ENCODE data around the gene ZNF722. TPM values are rescaled to one million over a fixed set of nuclear protein-coding genes. Genes with fewer than 3 reads are reported as not detected.
"Not testable (repeated sequence)": the region's sequence is repeated elsewhere in the genome, so short reads cannot be mapped to it uniquely, and the experiment has no call there.

Gene ZNF722
- not detected in 2 replicates for total RNA-seq (ENCODE audit: low replicate concordance)

DNA sequence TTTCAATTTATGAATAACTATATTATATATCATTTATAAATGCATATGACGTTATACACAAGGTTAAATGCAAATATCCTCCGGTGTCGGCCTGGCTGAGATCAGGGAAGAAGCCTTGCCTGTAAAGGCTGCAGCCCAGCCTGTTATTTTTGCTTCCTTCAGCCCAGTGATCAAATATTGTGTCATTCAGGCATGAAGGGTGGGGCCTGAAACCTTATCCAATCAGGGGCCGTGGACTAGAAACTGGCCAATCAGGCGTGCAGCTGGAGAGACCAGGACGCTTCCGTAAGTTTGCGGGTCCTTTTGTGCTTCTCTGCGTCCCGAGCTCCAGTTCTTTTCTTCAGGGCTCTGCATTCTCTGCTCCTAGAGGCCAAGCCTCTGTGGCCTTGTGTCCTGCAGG lies at the start of gene ZNF722:
Gene ZNF722, plus strand, starts transcription at position 301 of the 400 bp plus-strand sequence. CDS start 113 bp downstream, outside the sequence.
- no peak for DNase-seq (ENCODE audit: low read depth)
- TF ChIP-seq, protein P1, sequence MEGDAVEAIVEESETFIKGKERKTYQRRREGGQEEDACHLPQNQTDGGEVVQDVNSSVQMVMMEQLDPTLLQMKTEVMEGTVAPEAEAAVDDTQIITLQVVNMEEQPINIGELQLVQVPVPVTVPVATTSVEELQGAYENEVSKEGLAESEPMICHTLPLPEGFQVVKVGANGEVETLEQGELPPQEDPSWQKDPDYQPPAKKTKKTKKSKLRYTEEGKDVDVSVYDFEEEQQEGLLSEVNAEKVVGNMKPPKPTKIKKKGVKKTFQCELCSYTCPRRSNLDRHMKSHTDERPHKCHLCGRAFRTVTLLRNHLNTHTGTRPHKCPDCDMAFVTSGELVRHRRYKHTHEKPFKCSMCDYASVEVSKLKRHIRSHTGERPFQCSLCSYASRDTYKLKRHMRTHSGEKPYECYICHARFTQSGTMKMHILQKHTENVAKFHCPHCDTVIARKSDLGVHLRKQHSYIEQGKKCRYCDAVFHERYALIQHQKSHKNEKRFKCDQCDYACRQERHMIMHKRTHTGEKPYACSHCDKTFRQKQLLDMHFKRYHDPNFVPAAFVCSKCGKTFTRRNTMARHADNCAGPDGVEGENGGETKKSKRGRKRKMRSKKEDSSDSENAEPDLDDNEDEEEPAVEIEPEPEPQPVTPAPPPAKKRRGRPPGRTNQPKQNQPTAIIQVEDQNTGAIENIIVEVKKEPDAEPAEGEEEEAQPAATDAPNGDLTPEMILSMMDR (IDR thresholded peaks at IDR 0.05; ENCODE audit: insufficient read depth, low read length): no peak
- no peak within 1 kb of the TSS for H3K4me3 ChIP-seq (ENCODE audit: low read depth, low read length)

DNA sequence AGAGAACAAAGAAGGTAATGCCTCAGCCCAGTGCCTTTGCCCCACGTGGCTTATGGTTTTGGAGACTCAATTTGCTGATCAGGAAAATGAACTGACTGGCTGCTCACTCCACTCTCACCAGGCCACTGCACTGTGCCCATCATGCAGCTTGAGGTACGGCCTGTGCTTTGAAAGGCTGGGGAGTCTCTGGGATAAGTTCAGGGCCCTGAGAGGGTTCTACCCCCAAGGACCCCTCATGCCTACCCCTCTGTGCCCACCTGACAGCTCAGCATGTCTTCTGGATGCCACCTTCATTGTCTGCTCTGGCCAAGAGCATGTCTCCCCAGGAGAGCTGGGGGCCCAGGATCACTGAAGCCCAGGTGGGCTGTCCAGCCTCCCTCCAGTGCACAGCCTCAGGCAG lies 45.5 kb upstream of the ZNF722 start:
- H3K4me3 ChIP-seq (ENCODE audit: low read depth, low read length): no peak overlapping the region
- TF ChIP-seq, protein P1 (IDR thresholded peaks at IDR 0.05; ENCODE audit: insufficient read depth, low read length): no peak
- DNase-seq (ENCODE audit: low read depth): no peak

- no peak for DNase-seq (ENCODE audit: low read depth)
- TF ChIP-seq, protein P1 (IDR thresholded peaks at IDR 0.05; ENCODE audit: insufficient read depth, low read length): no peak
- no peak overlapping the region for H3K4me3 ChIP-seq (ENCODE audit: low read depth, low read length)
Observed at GRCh38 chr7:63968629-63969028, 30.0 kb upstream of the ZNF722 start.

DNA sequence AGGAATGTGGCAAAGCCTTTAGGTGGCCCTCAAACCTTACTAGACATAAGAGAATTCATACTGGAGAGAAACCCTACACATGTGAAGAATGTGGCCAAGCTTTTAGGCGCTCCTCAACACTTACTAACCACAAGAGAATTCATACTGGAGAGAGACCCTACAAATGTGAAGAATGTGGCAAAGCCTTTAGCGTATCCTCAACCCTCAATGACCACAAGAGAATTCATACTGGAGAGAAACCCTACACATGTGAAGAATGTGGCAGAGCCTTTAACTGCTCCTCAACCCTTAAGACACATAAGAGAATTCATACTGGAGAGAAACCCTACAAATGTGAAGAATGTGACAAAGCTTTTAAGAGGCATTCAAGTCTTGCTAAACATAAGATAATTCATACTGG lies 16.8 kb downstream of the ZNF722 start:
- H3K4me3 ChIP-seq (ENCODE audit: low read depth, low read length); DNase-seq (ENCODE audit: low read depth): not testable (repeated sequence)

GRCh38 chr7:64035388-64035787 lies 36.7 kb downstream of the ZNF722 start:
- TF ChIP-seq, protein P1 (IDR thresholded peaks at IDR 0.05; ENCODE audit: insufficient read depth, low read length): no peak

DNA sequence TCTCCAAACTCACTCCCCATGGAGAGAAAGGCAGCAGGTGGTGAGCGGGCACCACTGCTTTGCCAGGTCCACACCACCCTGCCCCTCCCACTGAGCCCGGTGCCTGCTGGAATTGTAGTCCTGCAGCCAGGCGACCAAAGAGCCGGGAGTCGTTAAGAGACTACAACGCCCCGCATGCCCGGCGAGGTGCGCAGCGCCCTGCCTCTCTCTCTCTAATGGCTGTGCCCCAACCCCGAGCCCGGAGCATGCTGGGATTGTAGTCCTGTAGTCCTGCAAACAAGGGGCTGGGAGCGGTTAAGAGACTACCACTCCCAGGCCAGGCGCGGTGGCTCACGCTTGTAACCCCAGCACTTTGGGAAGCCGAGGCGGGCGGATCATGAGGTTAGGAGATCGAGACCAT lies 38.4 kb downstream of the ZNF722 start:
- TF ChIP-seq, protein P1 (IDR thresholded peaks at IDR 0.05; ENCODE audit: insufficient read depth, low read length): no peak
- H3K4me3 ChIP-seq (ENCODE audit: low read depth, low read length): no peak overlapping the region
- DNase-seq (ENCODE audit: low read depth): no peak

More at GRCh38 chr7:64035388-64035787, 36.7 kb downstream of the ZNF722 start:
- H3K4me3 ChIP-seq (ENCODE audit: low read depth, low read length): no peak overlapping the region
- DNase-seq (ENCODE audit: low read depth): no peak

- TF ChIP-seq, protein P1 (IDR thresholded peaks at IDR 0.05; ENCODE audit: insufficient read depth, low read length): no peak
- H3K4me3 ChIP-seq (ENCODE audit: low read depth, low read length): no peak within 1 kb of the TSS
- no peak for DNase-seq (ENCODE audit: low read depth)
Observed at GRCh38 chr7:64045301-64046040, 46.8 kb downstream of the ZNF722 start, which contains the start of gene ZNF727. ZNF727 (plus strand) TSS chr7:64045434; CDS start chr7:64045622, 188 bp downstream.

Measured in fibroblast of the aortic adventitia (primary cell).